Endothelial cell of umbilical vein (primary cell): ENCODE measurements around the gene CASP5. TPM values are rescaled to one million over a fixed set of nuclear protein-coding genes. Genes with fewer than 3 reads are reported as not detected.
A peak's percentile ranks its signal among the peaks of the same experiment; 100 is the strongest.

Experiments
- BruUV-seq: library from RNA; stranded (reverse); fragments of 400-500 nt; replicated peaks from 2 replicates; lab custom pipeline; 2021; lab: Mats Ljungman, UMichigan
- CTCF ChIA-PET: fragments of 300-600, 350-600 bp; sonication (Branson Sonifier 250); formaldehyde crosslinking; loops from one replicate; lab custom pipeline; 2021; ENCODE audit warnings: antibody characterized with exemption, inconsistent platforms; lab: Charles Lee
- POLR2A ChIA-PET: fragments of 300-600, 350-600 bp; sonication (Branson Sonifier 250); formaldehyde crosslinking; loops from one replicate; lab custom pipeline; 2021; ENCODE audit warnings: antibody characterized with exemption, inconsistent platforms; lab: Charles Lee
- DNase-seq: peaks from one replicate; pipeline ENCODE4 v3.0.0-alpha.2; 2011; ENCODE audit warnings: low read depth, low spot score
- FAIRE-seq: peaks from 2 replicates; lab custom pipeline; 2011; peaks lifted over from hg19 to GRCh38; lab: Jason Lieb, UNC
- H2AFZ ChIP-seq: 2 replicates; pipeline ENCODE4 v1.6.0; 2012; ENCODE audit warnings: low read depth, low read length, control low read depth, inconsistent platforms
- H3K27ac ChIP-seq: 2 replicates; pipeline ENCODE4 v1.5.1; 2011; ENCODE audit warnings: low read depth, mild to moderate bottlenecking, control low read depth, low read length, moderate library complexity; ENCODE audit not compliant: insufficient read depth
- H3K27me3 ChIP-seq, 2 experiments: 2 replicates each; pipeline versions ENCODE4 v1.6.0 to v1.6.1; 2011; ENCODE audit warnings: low read length in 2 of 2, mixed read lengths in 1 of 2; ENCODE audit not compliant: control insufficient read depth in 2 of 2, insufficient read depth in 2 of 2
- H3K36me3 ChIP-seq, 2 experiments: 2 replicates in 1 of 2; 3 replicates in 1 of 2; pipeline ENCODE4 v1.5.1; 2011; ENCODE audit warnings: low read length in 2 of 2, mild to moderate bottlenecking in 1 of 2, moderate library complexity in 1 of 2; ENCODE audit not compliant: control insufficient read depth in 2 of 2, insufficient read depth in 2 of 2; ENCODE audit errors: extremely low read depth in 1 of 2
- H3K4me1 ChIP-seq: 3 replicates; pipeline ENCODE4 v1.5.1; 2011; ENCODE audit warnings: mild to moderate bottlenecking, low read length; ENCODE audit not compliant: control insufficient read depth, insufficient read depth; ENCODE audit errors: extremely low read depth
- H3K4me2 ChIP-seq: 2 replicates; pipeline ENCODE4 v1.6.1; 2011; ENCODE audit warnings: low read length, control low read depth, mixed read lengths; ENCODE audit not compliant: insufficient read depth
- H3K4me3 ChIP-seq, 3 experiments: fragments of 200-600 bp in 1 of 3; sonication (generic), shearing (Covaris generic) in 1 of 3; replicated peaks in 1 of 3; 2 replicates each; pipeline ENCODE4 v1.5.1; 2011 to 2016; ENCODE audit warnings: control low read depth in 3 of 3, low read length in 3 of 3, mild to moderate bottlenecking in 2 of 3, inconsistent platforms in 1 of 3, low read depth in 1 of 3, moderate library complexity in 1 of 3; ENCODE audit not compliant: insufficient read depth in 1 of 3
- H3K79me2 ChIP-seq: 2 replicates; pipeline ENCODE4 v1.6.0; 2012; ENCODE audit warnings: low read length, inconsistent platforms; ENCODE audit not compliant: control insufficient read depth, insufficient read depth
- H3K9ac ChIP-seq: replicated peaks from 2 replicates; pipeline ENCODE3; 2011; ENCODE audit warnings: low read length, control low read depth; ENCODE audit not compliant: insufficient read depth; ENCODE audit errors: extremely low read depth
- H3K9me1 ChIP-seq: replicated peaks from 3 replicates; pipeline ENCODE4 v1.6.0; 2011; ENCODE audit warnings: mild to moderate bottlenecking, low read length; ENCODE audit not compliant: control insufficient read depth, insufficient read depth; ENCODE audit errors: extremely low read depth
- H3K9me3 ChIP-seq: replicated peaks from 2 replicates; pipeline ENCODE4 v1.5.1; 2012; ENCODE audit warnings: low read length, inconsistent platforms; ENCODE audit not compliant: control insufficient read depth, insufficient read depth
- H4K20me1 ChIP-seq: replicated peaks from 2 replicates; pipeline ENCODE3; 2011; ENCODE audit warnings: mild to moderate bottlenecking, low read length; ENCODE audit not compliant: control insufficient read depth, insufficient read depth; ENCODE audit errors: extremely low read depth
- EZH2 ChIP-seq: IDR thresholded peaks from 2 replicates; pipeline ENCODE4 v1.6.1; 2012; ENCODE audit warnings: borderline replicate concordance, low read depth, mild to moderate bottlenecking, moderate library complexity, low read length, inconsistent platforms; ENCODE audit not compliant: severe bottlenecking
- FOS ChIP-seq: IDR thresholded peaks from 2 replicates; pipeline ENCODE4 v1.6.1; 2011; ENCODE audit warnings: mild to moderate bottlenecking, low read length, moderate library complexity, borderline replicate concordance; ENCODE audit not compliant: insufficient read depth
- GATA2 ChIP-seq: IDR thresholded peaks from 2 replicates; pipeline ENCODE4 v1.7.0; 2011; ENCODE audit warnings: low read depth, mild to moderate bottlenecking, moderate library complexity, mixed read lengths, low read length; ENCODE audit not compliant: insufficient read length, insufficient read depth
- JUN ChIP-seq: IDR thresholded peaks from 2 replicates; pipeline ENCODE4 v1.6.1; 2011; ENCODE audit warnings: borderline replicate concordance, low read depth; ENCODE audit not compliant: insufficient read length, insufficient read depth
- MYC ChIP-seq: IDR thresholded peaks from one replicate; pipeline ENCODE4 v1.6.1; 2011; ENCODE audit warnings: mild to moderate bottlenecking, low read depth, low read length
- POLR2A ChIP-seq: IDR thresholded peaks from 2 replicates; pipeline ENCODE4 v1.6.1; 2012; ENCODE audit warnings: low read depth, mild to moderate bottlenecking, control low read depth, low read length
- POLR2AphosphoS5 ChIP-seq: IDR thresholded peaks from 2 replicates; pipeline ENCODE4 v1.6.1; 2012; ENCODE audit warnings: low read depth, mild to moderate bottlenecking, control low read depth, low read length, moderate library complexity; ENCODE audit not compliant: insufficient read depth
- dilution Hi-C: fragments of 300-500 bp; cut with MboI; formaldehyde crosslinking; loops from one replicate; pipeline ENCODE4 v1.15.0; 2019; ENCODE audit warnings: low sequenced_read_pairs; ENCODE audit not compliant: extremely low pct_ligation_motif_present
- intact Hi-C: fragments of 100-400 bp; cut with micrococcal nuclease; formaldehyde crosslinking; loops from one replicate; pipeline ENCODE4 v1.10.0; 2022
- polyA plus RNA-seq, 4 experiments: library from polyadenylated mRNA; depleted of rRNA in 3 of 4; stranded (reverse) in 3 of 4; unstranded in 1 of 4; fragments of >200 nt; gene quantifications; 2 replicates each; pipeline versions ENCODE4 v1.2.1 to v1.2.3, GENCODE V29; 2011 to 2012; ENCODE audit warnings: missing spikeins in 1 of 4
- total RNA-seq: library from RNA; stranded (reverse); gene quantifications from 2 replicates; pipeline ENCODE4 v1.2.3, GENCODE V29; 2021
- TF ChIP-seq, protein P1 (sequence below): IDR thresholded peaks from 2 replicates; pipeline ENCODE4 v1.6.1; 2011; ENCODE audit not compliant: insufficient read depth, insufficient read length
- TF ChIP-seq, protein P2 (sequence below), 2 donors: IDR thresholded peaks; 1 replicate in 1 of 2; 2 replicates in 1 of 2; pipeline ENCODE4 v1.5.1; 2011; ENCODE audit warnings: low read length in 2 of 2, mild to moderate bottlenecking in 2 of 2, moderate library complexity in 2 of 2, control low read depth in 1 of 2, inconsistent platforms in 1 of 2, low read depth in 1 of 2; ENCODE audit not compliant: insufficient read depth in 1 of 2; ENCODE audit errors: extremely low read depth in 1 of 2

The CASP5 gene
- total and polyA plus RNA-seq, 2 donors (not counting 3 experiments of a cell fraction or from before 2014, with no cell fraction given), result not detected

DNA sequence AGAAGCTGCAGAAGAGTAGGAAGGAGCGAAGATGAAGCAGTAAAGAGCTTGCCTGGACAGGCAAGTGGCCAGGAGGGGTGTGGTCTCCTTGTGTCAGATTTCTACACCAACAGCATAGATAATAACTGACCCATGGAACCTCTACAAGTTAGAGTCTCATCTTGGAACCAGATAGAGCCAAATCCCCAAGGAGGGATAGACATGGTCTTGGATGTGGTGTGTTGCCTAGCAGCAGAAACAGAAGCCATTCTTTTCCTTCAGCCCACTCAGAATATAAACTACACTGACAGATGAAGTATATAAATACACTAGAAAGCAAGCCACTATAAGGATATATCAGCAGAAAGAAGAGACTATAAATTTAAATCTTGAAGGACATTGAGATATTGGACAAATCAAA is 26.5 kb upstream of the CASP5 start:
- FAIRE-seq (no peak), DNase-seq (no peak)
- dilution Hi-C loops (no loop called here), intact Hi-C loops (loop anchor here (5.0 to 10.0 kb wide), 4 partner anchors 813 to 1425 kb away; partner anchors contain the start of gene MSANTD4)
- Histone ChIP-seq H3K79me2 (no peaks in the 10 kb centered on the region), H3K4me1 (peaks cover 27% of the 10 kb centered on the region), H3K9me1 (no peaks in the 10 kb centered on the region), H3K4me2 (no peak overlapping the region), H3K27me3 (no peaks in the 10 kb centered on the region), H3K9me3 (no peaks in the 10 kb centered on the region), H3K27ac (no peak overlapping the region), H3K36me3 (no peaks in the 10 kb centered on the region), H3K9ac (no peak overlapping the region), H4K20me1 (no peaks in the 10 kb centered on the region), H3K4me3 (no peak overlapping the region), H2AFZ (no peak overlapping the region)
- TF ChIP-seq JUN, result no peak
- ChIA-PET POLR2A (no interaction called here), CTCF (no interaction called here)
- BruUV-seq, result no TSS peak

DNA sequence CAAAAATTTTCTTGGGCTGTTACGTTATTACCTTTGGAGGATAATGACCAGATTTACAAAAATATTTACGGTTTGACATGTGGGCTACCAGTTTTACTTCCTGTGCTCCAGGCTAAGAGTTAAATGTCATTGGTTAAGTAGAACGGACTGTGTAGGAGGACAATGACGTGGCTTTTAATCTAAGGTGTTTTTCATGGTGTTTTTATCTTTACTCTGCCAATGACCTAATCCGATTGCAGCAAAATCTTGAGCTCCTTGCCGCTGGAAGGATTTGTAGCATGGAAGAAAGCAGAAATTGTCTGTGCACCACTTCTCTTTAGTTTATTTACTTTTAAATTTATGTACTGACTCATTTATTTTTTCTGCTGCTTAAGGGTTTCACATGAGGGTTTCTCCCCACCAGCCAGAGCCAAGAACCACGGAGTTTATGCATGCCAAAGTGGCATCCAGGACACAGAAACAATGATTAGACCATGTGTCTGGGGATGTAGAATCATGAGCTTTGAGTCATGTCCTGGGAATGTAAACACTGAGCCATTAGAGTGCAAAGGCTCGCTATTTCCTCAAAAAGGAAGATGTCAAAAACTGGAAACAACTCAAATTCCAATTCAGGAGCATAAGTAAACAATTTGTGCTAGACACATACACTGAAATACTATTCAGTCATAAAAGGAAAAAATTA is 24.1 kb upstream of the CASP5 start:
- POLR2A ChIA-PET, result interaction anchor here (0.7 kb wide), 1 partner anchor 675 kb away, joined by 3 read pairs; no protein-coding TSS in a partner anchor
- DNase-seq (peak; percentile 95), FAIRE-seq (peak; percentile 90)
- H3K4me1 ChIP-seq, result peaks cover 38% of the 10 kb centered on the region
- H3K36me3 ChIP-seq, result no peaks in the 10 kb centered on the region
- no peaks in the 10 kb centered on the region for H3K9me1 ChIP-seq
- peak overlapping the region; percentile 49 for H3K9ac ChIP-seq
- intact Hi-C loops (loop anchor here (1.0 to 10.0 kb wide), 14 partner anchors 26 to 1422 kb away; partner anchors contain the start of genes CASP12, CASP4 and MSANTD4), dilution Hi-C loops (no loop called here)
- H3K9me3 ChIP-seq, result no peaks in the 10 kb centered on the region
- no TSS peak for BruUV-seq
- H3K27me3 ChIP-seq, result no peaks in the 10 kb centered on the region
- H3K27ac ChIP-seq, result peak overlapping the region; percentile 60
- peaks cover 11% of the 10 kb centered on the region for H3K79me2 ChIP-seq
- H2AFZ ChIP-seq, result no peak overlapping the region
- no peak overlapping the region for H3K4me3 ChIP-seq
- CTCF ChIA-PET, result interaction anchor here (0.7 to 1.8 kb wide), 7 partner anchors 9 to 259 kb away, joined by 3 to 8 read pairs (median 4); partner anchors contain the start of gene CASP1
- no peaks in the 10 kb centered on the region for H4K20me1 ChIP-seq
- H3K4me2 ChIP-seq, result peak overlapping the region; percentile 26
- peak; percentile 27 for TF ChIP-seq MYC
- TF ChIP-seq EZH2, result no peak
- peak; percentile 98 for TF ChIP-seq FOS
- TF ChIP-seq JUN, result peak; percentile 74
- no peak for TF ChIP-seq POLR2A
- TF ChIP-seq, protein P1, sequence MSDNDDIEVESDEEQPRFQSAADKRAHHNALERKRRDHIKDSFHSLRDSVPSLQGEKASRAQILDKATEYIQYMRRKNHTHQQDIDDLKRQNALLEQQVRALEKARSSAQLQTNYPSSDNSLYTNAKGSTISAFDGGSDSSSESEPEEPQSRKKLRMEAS, result peak; percentile 54
- TF ChIP-seq GATA2, result peak; percentile 68
- TF ChIP-seq, protein P2, sequence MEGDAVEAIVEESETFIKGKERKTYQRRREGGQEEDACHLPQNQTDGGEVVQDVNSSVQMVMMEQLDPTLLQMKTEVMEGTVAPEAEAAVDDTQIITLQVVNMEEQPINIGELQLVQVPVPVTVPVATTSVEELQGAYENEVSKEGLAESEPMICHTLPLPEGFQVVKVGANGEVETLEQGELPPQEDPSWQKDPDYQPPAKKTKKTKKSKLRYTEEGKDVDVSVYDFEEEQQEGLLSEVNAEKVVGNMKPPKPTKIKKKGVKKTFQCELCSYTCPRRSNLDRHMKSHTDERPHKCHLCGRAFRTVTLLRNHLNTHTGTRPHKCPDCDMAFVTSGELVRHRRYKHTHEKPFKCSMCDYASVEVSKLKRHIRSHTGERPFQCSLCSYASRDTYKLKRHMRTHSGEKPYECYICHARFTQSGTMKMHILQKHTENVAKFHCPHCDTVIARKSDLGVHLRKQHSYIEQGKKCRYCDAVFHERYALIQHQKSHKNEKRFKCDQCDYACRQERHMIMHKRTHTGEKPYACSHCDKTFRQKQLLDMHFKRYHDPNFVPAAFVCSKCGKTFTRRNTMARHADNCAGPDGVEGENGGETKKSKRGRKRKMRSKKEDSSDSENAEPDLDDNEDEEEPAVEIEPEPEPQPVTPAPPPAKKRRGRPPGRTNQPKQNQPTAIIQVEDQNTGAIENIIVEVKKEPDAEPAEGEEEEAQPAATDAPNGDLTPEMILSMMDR (IDR thresholded peaks at IDR 0.05; ENCODE audit: extremely low read depth in 1 of 2, insufficient read depth in 1 of 2, low read depth in 1 of 2, low read length in 2 of 2), result no peak
- TF ChIP-seq POLR2AphosphoS5, result peak; percentile 63
